Embryonic facial prominence (tissue), 1 donor: ENCODE results near the gene ADARB1.

ENCODE experiments used
- DNase-seq: peaks from one replicate; pipeline ENCODE4 v3.0.0-alpha.2; 2016; ENCODE audit errors: extremely low spot score

Gene ADARB1

GRCh38 chr21:45074818-45075595 lies 627 bp downstream of the ADARB1 start:
- no peak for DNase-seq

GRCh38 chr21:45075596-45076244 lies 1.3 kb downstream of the ADARB1 start:
- no peak for DNase-seq

- DNase-seq, result no peak
Measured at GRCh38 chr21:45076245-45076711, 1.9 kb downstream of the ADARB1 start.

GRCh38 chr21:45078371-45078770 lies 4.0 kb downstream of the ADARB1 start:
- DNase-seq, result no peak

- no peak for DNase-seq
Measured at GRCh38 chr21:45078877-45079281, 4.5 kb downstream of the ADARB1 start.

GRCh38 chr21:45079351-45079750 lies 5.0 kb downstream of the ADARB1 start:
- no peak for DNase-seq

GRCh38 chr21:45080232-45080631 lies 5.9 kb downstream of the ADARB1 start:
- DNase-seq, result no peak

- DNase-seq, result no peak
Measured at GRCh38 chr21:45080639-45081414, 6.4 kb downstream of the ADARB1 start.

GRCh38 chr21:45081636-45082035 lies 7.3 kb downstream of the ADARB1 start:
- DNase-seq, result no peak

GRCh38 chr21:45082736-45083135 lies 8.4 kb downstream of the ADARB1 start:
- DNase-seq, result no peak

- DNase-seq, result no peak
Measured at GRCh38 chr21:45084121-45084520, 9.7 kb downstream of the ADARB1 start.

- no peak for DNase-seq
Measured at GRCh38 chr21:45084881-45085536, 10.6 kb downstream of the ADARB1 start.

GRCh38 chr21:45085700-45086099 lies 11.3 kb downstream of the ADARB1 start:
- no peak for DNase-seq

- DNase-seq, result no peak
Measured at GRCh38 chr21:45086337-45086958, 12.1 kb downstream of the ADARB1 start.

GRCh38 chr21:45087022-45087823 lies 12.8 kb downstream of the ADARB1 start:
- DNase-seq, result no peak

- DNase-seq, result no peak
Measured at GRCh38 chr21:45088116-45088515, 13.7 kb downstream of the ADARB1 start.

GRCh38 chr21:45088729-45089128 lies 14.3 kb downstream of the ADARB1 start:
- no peak for DNase-seq

GRCh38 chr21:45089964-45090363 lies 15.6 kb downstream of the ADARB1 start:
- DNase-seq, result no peak

GRCh38 chr21:45090966-45091365 lies 16.6 kb downstream of the ADARB1 start:
- no peak for DNase-seq

GRCh38 chr21:45091550-45092322 lies 17.4 kb downstream of the ADARB1 start:
- DNase-seq, result no peak
